GM19239 (cell line): ENCODE measurements around the gene TOGARAM2.

ENCODE experiments used
- DNase-seq: peaks from one replicate; pipeline ENCODE4 v3.0.0; 2011; ENCODE audit warnings: low spot score; ENCODE audit not compliant: insufficient read length
- FAIRE-seq: peaks from 2 replicates; lab custom pipeline; 2011; peaks lifted over from hg19 to GRCh38; lab: Jason Lieb, UNC

TOGARAM2 gene

GRCh38 chr2:29097569-29097968 lies 116.5 kb downstream of the TOGARAM2 start:
- FAIRE-seq (no peak), DNase-seq (no peak)

- no peak for FAIRE-seq
Measured at GRCh38 chr2:29100564-29100963, 119.5 kb downstream of the TOGARAM2 start.

More at GRCh38 chr2:29100564-29100963, 119.5 kb downstream of the TOGARAM2 start:
- DNase-seq: no peak
